HepG2 (cell line): ENCODE data around the gene CEP57L1. TPM values are rescaled to one million over a fixed set of nuclear protein-coding genes. Genes with fewer than 3 reads are reported as not detected.

Experiments used
- ATAC-seq: fragments of 200-7000 bp; cut with Tn5 transposase; 3 replicates; pipeline ENCODE4 v1.9.1; 2020; ENCODE audit warnings: mild to moderate bottlenecking, moderate library complexity
- BruUV-seq: library from RNA; stranded (reverse); fragments of 400-500 nt; replicated peaks from 2 replicates; lab custom pipeline; 2021; lab: Mats Ljungman, UMichigan
- CTCF ChIA-PET: fragments of 300-600 bp; formaldehyde crosslinking; extraction: SDS; loops from one replicate; lab custom pipeline; 2021; ENCODE audit warnings: low total read pairs, inconsistent platforms, low intra/inter-chr PET ratio; lab: Yijun Ruan, JAX
- POLR2A ChIA-PET: fragments of 350-600 bp; sonication (Branson Sonifier 250); formaldehyde crosslinking; loops from one replicate; lab custom pipeline; 2020; ENCODE audit warnings: antibody characterized with exemption, inconsistent platforms; lab: Yijun Ruan, JAX
- DNase-seq: peaks from one replicate; pipeline ENCODE4 v3.0.0-alpha.2; 2015; ENCODE audit warnings: low spot score
- FAIRE-seq: peaks from 3 replicates; lab custom pipeline; 2011; peaks lifted over from hg19 to GRCh38; lab: Jason Lieb, UNC
- H2AFZ ChIP-seq: one replicate; pipeline ENCODE4 v1.6.1; 2011; ENCODE audit warnings: low read length, inconsistent platforms
- H3K27ac ChIP-seq: fragments of 300-600 bp; 3 replicates; pipeline ENCODE4 v1.8.0; 2011; ENCODE audit warnings: mixed run types, mild to moderate bottlenecking, mixed read lengths, low read length, inconsistent platforms; ENCODE audit not compliant: insufficient read depth; ENCODE audit errors: extremely low read length
- H3K27me3 ChIP-seq, 2 experiments: fragments of 200-600 bp in 1 of 2; 2 replicates in 1 of 2; 3 replicates in 1 of 2; pipeline versions ENCODE4 v1.6.0 to v1.8.0; 2011; ENCODE audit warnings: low read length in 2 of 2, mild to moderate bottlenecking in 2 of 2, moderate library complexity in 2 of 2, inconsistent platforms in 1 of 2; ENCODE audit not compliant: insufficient read depth in 2 of 2, control insufficient read depth in 1 of 2
- H3K36me3 ChIP-seq, 2 experiments: fragments of 200-600 bp in 1 of 2; replicated peaks in 1 of 2; 2 replicates in 1 of 2; 3 replicates in 1 of 2; pipeline versions ENCODE4 v1.5.1 to v1.8.0; 2011; ENCODE audit warnings: low read length in 2 of 2, inconsistent platforms in 1 of 2; ENCODE audit not compliant: insufficient read depth in 2 of 2, control insufficient read depth in 1 of 2
- H3K4me1 ChIP-seq: 2 replicates; pipeline ENCODE4 v1.5.1; 2012; ENCODE audit warnings: low read length, inconsistent platforms; ENCODE audit not compliant: insufficient read depth
- H3K4me2 ChIP-seq: 2 replicates; pipeline ENCODE4 v1.6.0; 2011; ENCODE audit warnings: low read depth, low read length, inconsistent platforms
- H3K4me3 ChIP-seq, 3 experiments: fragments of 200-600 bp in 1 of 3; sonication (generic), shearing (Covaris generic) in 1 of 3; replicated peaks in 1 of 3; 2 replicates each; pipeline ENCODE4 v1.5.1; 2011 to 2016; ENCODE audit warnings: low read length in 3 of 3, inconsistent platforms in 2 of 3, low read depth in 2 of 3, mild to moderate bottlenecking in 2 of 3, control low read depth in 1 of 3, mixed read lengths in 1 of 3; ENCODE audit not compliant: insufficient read depth in 1 of 3
- H3K79me2 ChIP-seq: one replicate; pipeline ENCODE4 v1.6.1; 2011; ENCODE audit warnings: low read length, inconsistent platforms; ENCODE audit not compliant: insufficient read depth
- H3K9ac ChIP-seq: 2 replicates; pipeline ENCODE4 v1.6.0; 2011; ENCODE audit warnings: mild to moderate bottlenecking, low read depth, low read length, inconsistent platforms; ENCODE audit not compliant: insufficient read depth
- H3K9me3 ChIP-seq: 2 replicates; pipeline ENCODE4 v1.5.1; 2012; ENCODE audit warnings: mild to moderate bottlenecking, low read length
- H4K20me1 ChIP-seq: 2 replicates; pipeline ENCODE4 v1.6.0; 2011; ENCODE audit warnings: inconsistent platforms, mild to moderate bottlenecking, low read length, moderate library complexity; ENCODE audit not compliant: insufficient read depth
- HES4 ChIP-seq: sonication (generic); formaldehyde crosslinking; IDR thresholded peaks from 2 replicates; pipeline ENCODE4 v1.9.0; 2021; ENCODE audit warnings: mild to moderate bottlenecking, missing genetic modification reagents, borderline replicate concordance
- RXRB ChIP-seq: IDR thresholded peaks from 2 replicates; pipeline ENCODE4 v1.6.1; 2016; ENCODE audit warnings: borderline replicate concordance, missing genetic modification reagents, missing compliant biosample characterization
- TERF1 ChIP-seq: sonication (generic); formaldehyde crosslinking; IDR thresholded peaks from 2 replicates; pipeline ENCODE4 v1.8.0; 2022; ENCODE audit warnings: mild to moderate bottlenecking, missing genetic modification reagents, moderate library complexity
- YEATS2 ChIP-seq: sonication (generic); formaldehyde crosslinking; IDR thresholded peaks from 2 replicates; pipeline ENCODE4 v1.4.0; 2020; ENCODE audit warnings: missing genetic modification reagents, borderline replicate concordance
- ZNF597 ChIP-seq: sonication (generic); formaldehyde crosslinking; IDR thresholded peaks from 2 replicates; pipeline ENCODE4 v1.5.0; 2020; ENCODE audit warnings: missing genetic modification reagents
- ZNF598 ChIP-seq: sonication (generic); formaldehyde crosslinking; IDR thresholded peaks from 2 replicates; pipeline ENCODE4 v1.5.1; 2020; ENCODE audit warnings: mild to moderate bottlenecking, missing genetic modification reagents, borderline replicate concordance
- ZNF784 ChIP-seq: sonication (generic); formaldehyde crosslinking; IDR thresholded peaks from 2 replicates; pipeline ENCODE4 v1.5.1; 2020; ENCODE audit warnings: missing genetic modification reagents, mild to moderate bottlenecking, borderline replicate concordance
- WGBS: methylation state at CpG from one replicate; pipeline ENCODE4 v1.1.6; 2017; ENCODE audit warnings: low lambda C conversion rate; 5-methylcytosine and 5-hydroxymethylcytosine counted together
- in situ Hi-C: cut with HindIII; loops from 2 replicates; pipeline ENCODE4 v1.10.0; 2017; ENCODE audit warnings: low pct_unique_long_range_greater_than_20kb; ENCODE audit not compliant: extremely low pct_ligation_motif_present
- intact Hi-C: fragments of 100-400 bp; cut with micrococcal nuclease; formaldehyde crosslinking; loops from one replicate; pipeline ENCODE4 v1.10.0; 2022; ENCODE audit not compliant: unreplicated experiment
- polyA plus RNA-seq, 8 experiments: library from polyadenylated mRNA; depleted of rRNA in 3 of 8; stranded (reverse) in 7 of 8; unstranded in 1 of 8; fragments of >200 nt; fragmentation: Illumina TruSeq in 4 of 8; extraction: Trizol in 4 of 8; gene quantifications; 2 replicates each; pipeline versions ENCODE4 v1.2.1 to v1.2.3, GENCODE V29; 2011 to 2016; ENCODE audit warnings: low read depth in 4 of 8, missing spikeins in 1 of 8, mixed read lengths in 1 of 8; ENCODE audit not compliant: insufficient read depth in 1 of 8
- total RNA-seq, 5 experiments: library from RNA; depleted of rRNA; stranded (reverse); fragments of >200 nt; fragmentation: Illumina TruSeq; extraction: Trizol; gene quantifications; 2 replicates each; pipeline ENCODE4 v1.2.3, GENCODE V29; 2016; ENCODE audit warnings: low read depth in 1 of 5

The CEP57L1 gene
- total and polyA plus RNA-seq, 2 of the 13 experiments (the other 11 are each of a cell fraction or from before 2014, with no cell fraction given) = 7.7 to 15.5 TPM

- TF ChIP-seq ZNF784 (CRISPR knock-in tag) = no peak
- TF ChIP-seq ZNF597 = no peak
Observed at GRCh38 chr6:109074133-109074415, 21.2 kb upstream of the CEP57L1 start (continued).

GRCh38 chr6:109075934-109076333, 19.4 kb upstream of the CEP57L1 start:
- H3K4me1 ChIP-seq = peaks cover 13% of the 10 kb centered on the region
- no peak for FAIRE-seq
- H4K20me1 ChIP-seq = no peaks in the 10 kb centered on the region
- POLR2A ChIA-PET = no interaction called here
- H3K9me3 ChIP-seq = no peaks in the 10 kb centered on the region
- DNase-seq = no peak
- CTCF ChIA-PET = no interaction called here
- H3K36me3 ChIP-seq = no peaks in the 10 kb centered on the region
- in situ Hi-C loops (loop anchor here (10.0 kb wide), 1 partner anchor 161 kb away; no protein-coding TSS in a partner anchor), intact Hi-C loops (no loop called here)
- H3K4me3 ChIP-seq = no peak overlapping the region
- H3K79me2 ChIP-seq = no peaks in the 10 kb centered on the region
- no peaks in the 10 kb centered on the region for H3K27me3 ChIP-seq
- BruUV-seq = no TSS peak
- no peak for ATAC-seq
- H2AFZ ChIP-seq = no peak overlapping the region
- H3K4me2 ChIP-seq = no peak overlapping the region
- TF ChIP-seq YEATS2 (CRISPR knock-in tag) (no peak), ZNF598 (CRISPR knock-in tag) (no peak), HES4 (no peak)
- no peak overlapping the region for H3K27ac ChIP-seq
- H3K9ac ChIP-seq = no peak overlapping the region

- no peak overlapping the region for H2AFZ ChIP-seq
- H3K4me3 ChIP-seq = no peak overlapping the region
- H3K9ac ChIP-seq = no peak overlapping the region
- TF ChIP-seq RXRB (CRISPR knock-in tag) (no peak), TERF1 (no peak)
- TF ChIP-seq, all 625 proteins: peak for 0
- Histone ChIP-seq H3K36me3 (no peaks in the 10 kb centered on the region), H3K79me2 (no peaks in the 10 kb centered on the region), H4K20me1 (no peaks in the 10 kb centered on the region), H3K27me3 (no peaks in the 10 kb centered on the region), H3K4me1 (peaks cover 17% of the 10 kb centered on the region), H3K27ac (no peak overlapping the region), H3K9me3 (no peaks in the 10 kb centered on the region), H3K4me2 (no peak overlapping the region)
- intact Hi-C loops (no loop called here), in situ Hi-C loops (loop anchor here (10.0 kb wide), 1 partner anchor 162 kb away; no protein-coding TSS in a partner anchor)
- ChIA-PET CTCF (no interaction called here), POLR2A (no interaction called here)
- ATAC-seq (no peak), FAIRE-seq (no peak), DNase-seq (no peak)
- 84% methylated on average over 3 of the region's 3 CpGs for WGBS
- BruUV-seq = no TSS peak
Observed at GRCh38 chr6:109076377-109076776, 18.9 kb upstream of the CEP57L1 start.
